Measurements from ENCODE around the gene WFIKKN2. TPM values are rescaled to one million over a fixed set of nuclear protein-coding genes. Genes with fewer than 3 reads are reported as not detected.
A peak's percentile ranks its signal among the peaks of the same experiment; 100 is the strongest.

The WFIKKN2 gene
- total and polyA plus RNA-seq, 2 of the 13 experiments (the other 11 are each of a cell fraction or from before 2014, with no cell fraction given) = not detected

DNA sequence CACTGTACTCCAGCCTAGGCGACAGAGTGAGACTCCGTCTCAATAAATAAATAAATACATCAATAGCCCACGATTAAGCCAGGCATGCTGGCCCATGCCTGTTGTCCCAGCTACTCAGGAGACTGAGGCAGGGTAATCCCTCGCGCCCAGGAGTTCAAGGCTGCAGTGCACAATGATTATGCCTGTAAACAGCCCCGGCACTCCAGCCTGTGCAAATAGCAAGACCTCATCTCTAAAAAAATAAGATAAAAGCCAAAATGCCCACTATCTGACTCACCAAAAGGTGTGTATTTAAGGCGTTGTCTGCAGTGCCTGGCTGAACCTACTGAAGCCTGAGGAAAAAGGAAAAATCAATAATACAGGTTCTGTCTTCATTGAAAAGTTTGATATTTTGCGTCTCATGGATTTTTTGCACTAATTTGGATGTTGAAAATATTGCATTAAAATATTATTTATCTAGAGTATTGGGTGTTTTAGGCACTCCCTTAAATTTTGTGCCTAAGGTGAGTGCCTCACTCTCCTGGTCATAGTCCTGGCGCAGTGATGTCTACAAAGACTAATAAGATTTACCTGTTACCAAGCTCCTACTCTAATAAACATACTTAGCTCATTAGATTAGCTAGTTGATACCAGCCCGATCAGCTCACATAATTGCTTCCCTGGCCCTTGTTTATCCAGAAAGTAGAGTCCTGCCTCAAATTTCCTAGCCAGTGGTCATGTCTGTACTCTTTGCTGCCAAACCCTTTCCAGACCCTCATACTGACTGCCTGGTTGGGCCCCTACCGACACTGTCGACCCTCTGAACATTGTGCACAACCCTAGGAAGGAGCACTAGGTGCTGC is 55.5 kb downstream of the WFIKKN2 start (continued):
- TF ChIP-seq MIER3 (CRISPR knock-in tag; IDR thresholded peaks at IDR 0.05; ENCODE audit: borderline replicate concordance) (peak; percentile 38; the same call in 1 of the 2 replicates), SRSF9 (IDR thresholded peaks at IDR 0.05; ENCODE audit: borderline replicate concordance, insufficient read depth, low read depth, low read length, poor library complexity, severe bottlenecking) (no peak), ZNF724P (CRISPR knock-in tag; IDR thresholded peaks at IDR 0.05; ENCODE audit: borderline replicate concordance) (no peak), EHMT2 (IDR thresholded peaks at IDR 0.05; ENCODE audit: borderline replicate concordance, low read depth, low read length) (0 out of 2 replicates have a peak, but pooled peaks have one; percentile 57), IRF2 (CRISPR knock-in tag; IDR thresholded peaks at IDR 0.05) (peak; percentile 89), MAFF (IDR thresholded peaks at IDR 0.05; ENCODE audit: low read depth, low read length) (no peak), ZNF7 (CRISPR knock-in tag; IDR thresholded peaks at IDR 0.05) (no peak), ZNF614 (CRISPR knock-in tag; IDR thresholded peaks at IDR 0.05; ENCODE audit: borderline replicate concordance) (peak; percentile 89), SAP130 (CRISPR knock-in tag; IDR thresholded peaks at IDR 0.05; ENCODE audit: low read depth) (peak; percentile 94), AGO1 (IDR thresholded peaks at IDR 0.05; ENCODE audit: low read depth, low read length, poor library complexity, severe bottlenecking) (no peak), ZFYVE20 (CRISPR knock-in tag; IDR thresholded peaks at IDR 0.05; ENCODE audit: borderline replicate concordance, low read depth) (no peak), MED13 (CRISPR knock-in tag; IDR thresholded peaks at IDR 0.05) (peak; percentile 50; the same call in 1 of the 2 replicates), ZNF616 (CRISPR knock-in tag; IDR thresholded peaks at IDR 0.05; ENCODE audit: low read depth) (no peak), GABPA (IDR thresholded peaks at IDR 0.05; ENCODE audit: low read depth, low read length) (no peak), GABPA (CRISPR knock-in tag; IDR thresholded peaks at IDR 0.05; ENCODE audit: low read depth) (peak; percentile 63), JARID2 (CRISPR knock-in tag; IDR thresholded peaks at IDR 0.05; ENCODE audit: insufficient replicate concordance) (no peak), ZNF615 (CRISPR knock-in tag; IDR thresholded peaks at IDR 0.05; ENCODE audit: borderline replicate concordance) (no peak), MBNL3 (CRISPR knock-in tag; conservative IDR thresholded peaks at IDR 0.05) (no peak), PRMT3 (CRISPR knock-in tag; IDR thresholded peaks at IDR 0.05; ENCODE audit: borderline replicate concordance, low read depth) (0 out of 2 replicates have a peak, but pooled peaks have one; percentile 73), SNAPC2 (CRISPR knock-in tag; IDR thresholded peaks at IDR 0.05) (no peak), ZFX (CRISPR knock-in tag; IDR thresholded peaks at IDR 0.05; ENCODE audit: low read depth) (peak; percentile 24; the same call in 1 of the 2 replicates), SP140L (CRISPR knock-in tag; IDR thresholded peaks at IDR 0.05; ENCODE audit: borderline replicate concordance) (peak; percentile 51; the same call in 1 of the 2 replicates)
- TF ChIP-seq, protein P1, sequence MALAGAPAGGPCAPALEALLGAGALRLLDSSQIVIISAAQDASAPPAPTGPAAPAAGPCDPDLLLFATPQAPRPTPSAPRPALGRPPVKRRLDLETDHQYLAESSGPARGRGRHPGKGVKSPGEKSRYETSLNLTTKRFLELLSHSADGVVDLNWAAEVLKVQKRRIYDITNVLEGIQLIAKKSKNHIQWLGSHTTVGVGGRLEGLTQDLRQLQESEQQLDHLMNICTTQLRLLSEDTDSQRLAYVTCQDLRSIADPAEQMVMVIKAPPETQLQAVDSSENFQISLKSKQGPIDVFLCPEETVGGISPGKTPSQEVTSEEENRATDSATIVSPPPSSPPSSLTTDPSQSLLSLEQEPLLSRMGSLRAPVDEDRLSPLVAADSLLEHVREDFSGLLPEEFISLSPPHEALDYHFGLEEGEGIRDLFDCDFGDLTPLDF (CRISPR knock-in tag; IDR thresholded peaks at IDR 0.05) = no peak
- TF ChIP-seq, protein P2, sequence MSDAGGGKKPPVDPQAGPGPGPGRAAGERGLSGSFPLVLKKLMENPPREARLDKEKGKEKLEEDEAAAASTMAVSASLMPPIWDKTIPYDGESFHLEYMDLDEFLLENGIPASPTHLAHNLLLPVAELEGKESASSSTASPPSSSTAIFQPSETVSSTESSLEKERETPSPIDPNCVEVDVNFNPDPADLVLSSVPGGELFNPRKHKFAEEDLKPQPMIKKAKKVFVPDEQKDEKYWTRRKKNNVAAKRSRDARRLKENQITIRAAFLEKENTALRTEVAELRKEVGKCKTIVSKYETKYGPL (CRISPR knock-in tag; IDR thresholded peaks at IDR 0.05) = no peak
- TF ChIP-seq, protein P3, sequence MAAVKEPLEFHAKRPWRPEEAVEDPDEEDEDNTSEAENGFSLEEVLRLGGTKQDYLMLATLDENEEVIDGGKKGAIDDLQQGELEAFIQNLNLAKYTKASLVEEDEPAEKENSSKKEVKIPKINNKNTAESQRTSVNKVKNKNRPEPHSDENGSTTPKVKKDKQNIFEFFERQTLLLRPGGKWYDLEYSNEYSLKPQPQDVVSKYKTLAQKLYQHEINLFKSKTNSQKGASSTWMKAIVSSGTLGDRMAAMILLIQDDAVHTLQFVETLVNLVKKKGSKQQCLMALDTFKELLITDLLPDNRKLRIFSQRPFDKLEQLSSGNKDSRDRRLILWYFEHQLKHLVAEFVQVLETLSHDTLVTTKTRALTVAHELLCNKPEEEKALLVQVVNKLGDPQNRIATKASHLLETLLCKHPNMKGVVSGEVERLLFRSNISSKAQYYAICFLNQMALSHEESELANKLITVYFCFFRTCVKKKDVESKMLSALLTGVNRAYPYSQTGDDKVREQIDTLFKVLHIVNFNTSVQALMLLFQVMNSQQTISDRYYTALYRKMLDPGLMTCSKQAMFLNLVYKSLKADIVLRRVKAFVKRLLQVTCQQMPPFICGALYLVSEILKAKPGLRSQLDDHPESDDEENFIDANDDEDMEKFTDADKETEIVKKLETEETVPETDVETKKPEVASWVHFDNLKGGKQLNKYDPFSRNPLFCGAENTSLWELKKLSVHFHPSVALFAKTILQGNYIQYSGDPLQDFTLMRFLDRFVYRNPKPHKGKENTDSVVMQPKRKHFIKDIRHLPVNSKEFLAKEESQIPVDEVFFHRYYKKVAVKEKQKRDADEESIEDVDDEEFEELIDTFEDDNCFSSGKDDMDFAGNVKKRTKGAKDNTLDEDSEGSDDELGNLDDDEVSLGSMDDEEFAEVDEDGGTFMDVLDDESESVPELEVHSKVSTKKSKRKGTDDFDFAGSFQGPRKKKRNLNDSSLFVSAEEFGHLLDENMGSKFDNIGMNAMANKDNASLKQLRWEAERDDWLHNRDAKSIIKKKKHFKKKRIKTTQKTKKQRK (IDR thresholded peaks at IDR 0.05; ENCODE audit: low read length) = no peak
